ENCODE results near the gene DPYSL5.

DNA sequence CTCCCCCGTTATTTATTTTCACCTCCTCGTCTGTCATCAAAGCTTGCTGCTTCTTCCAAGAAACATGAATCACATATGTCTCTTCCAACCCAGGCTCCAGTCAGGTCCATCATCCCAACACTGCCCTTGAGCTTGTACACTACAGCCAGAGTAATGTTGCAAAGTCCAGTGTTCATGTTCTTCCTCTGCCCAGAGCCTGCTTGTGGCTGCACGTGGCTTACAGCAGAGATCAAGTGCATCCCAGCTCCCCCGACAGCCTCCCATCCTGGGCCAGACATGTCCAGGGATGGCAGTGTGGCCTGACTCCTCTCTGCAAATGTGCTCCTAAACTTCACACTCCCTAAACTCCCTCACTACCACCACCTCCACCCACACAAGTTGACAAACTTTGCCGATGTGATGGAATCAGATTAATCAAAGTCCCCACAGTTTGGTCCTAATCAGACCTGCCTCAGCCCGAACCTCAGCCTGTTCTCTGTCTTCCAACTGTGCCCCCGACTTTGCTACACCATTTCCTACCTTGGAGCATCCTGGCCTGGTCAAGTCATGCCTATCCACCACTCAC lies 68.3 kb downstream of the DPYSL5 start:
- no peak for TF ChIP-seq JUND (IDR thresholded peaks at IDR 0.05; ENCODE audit: low read length)
- TF ChIP-seq, protein P1, sequence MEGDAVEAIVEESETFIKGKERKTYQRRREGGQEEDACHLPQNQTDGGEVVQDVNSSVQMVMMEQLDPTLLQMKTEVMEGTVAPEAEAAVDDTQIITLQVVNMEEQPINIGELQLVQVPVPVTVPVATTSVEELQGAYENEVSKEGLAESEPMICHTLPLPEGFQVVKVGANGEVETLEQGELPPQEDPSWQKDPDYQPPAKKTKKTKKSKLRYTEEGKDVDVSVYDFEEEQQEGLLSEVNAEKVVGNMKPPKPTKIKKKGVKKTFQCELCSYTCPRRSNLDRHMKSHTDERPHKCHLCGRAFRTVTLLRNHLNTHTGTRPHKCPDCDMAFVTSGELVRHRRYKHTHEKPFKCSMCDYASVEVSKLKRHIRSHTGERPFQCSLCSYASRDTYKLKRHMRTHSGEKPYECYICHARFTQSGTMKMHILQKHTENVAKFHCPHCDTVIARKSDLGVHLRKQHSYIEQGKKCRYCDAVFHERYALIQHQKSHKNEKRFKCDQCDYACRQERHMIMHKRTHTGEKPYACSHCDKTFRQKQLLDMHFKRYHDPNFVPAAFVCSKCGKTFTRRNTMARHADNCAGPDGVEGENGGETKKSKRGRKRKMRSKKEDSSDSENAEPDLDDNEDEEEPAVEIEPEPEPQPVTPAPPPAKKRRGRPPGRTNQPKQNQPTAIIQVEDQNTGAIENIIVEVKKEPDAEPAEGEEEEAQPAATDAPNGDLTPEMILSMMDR (IDR thresholded peaks at IDR 0.05; ENCODE audit: control extremely low read depth in 1 of 3, insufficient read depth in 1 of 3, low read depth in 1 of 3, low read length in 3 of 3) = no peak
- TF ChIP-seq RXRA (IDR thresholded peaks at IDR 0.05; ENCODE audit: insufficient read depth, low read depth, low read length) = no peak
- TF ChIP-seq CBX5 (IDR thresholded peaks at IDR 0.05; ENCODE audit: low read depth, low read length) = no peak
- no peak for TF ChIP-seq EP300 (IDR thresholded peaks at IDR 0.05; ENCODE audit: borderline replicate concordance in 1 of 2, low read depth in 2 of 2, low read length in 2 of 2)
- TF ChIP-seq, protein P2, sequence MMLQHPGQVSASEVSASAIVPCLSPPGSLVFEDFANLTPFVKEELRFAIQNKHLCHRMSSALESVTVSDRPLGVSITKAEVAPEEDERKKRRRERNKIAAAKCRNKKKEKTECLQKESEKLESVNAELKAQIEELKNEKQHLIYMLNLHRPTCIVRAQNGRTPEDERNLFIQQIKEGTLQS (IDR thresholded peaks at IDR 0.05; ENCODE audit: insufficient read depth, low read depth, low read length) = no peak
- no peak for TF ChIP-seq SP2 (IDR thresholded peaks at IDR 0.05; ENCODE audit: low read length)
